Fibroblast of pulmonary artery (primary cell): ENCODE measurements around the gene ZNF341.

Experiments
- DNase-seq: peaks from one replicate; pipeline ENCODE4 v3.0.0-alpha.2; 2010; ENCODE audit warnings: low read depth
- H3K4me3 ChIP-seq: replicated peaks from 2 replicates; pipeline ENCODE4 v1.5.1; 2011; ENCODE audit warnings: low read depth, mild to moderate bottlenecking, control low read depth, low read length, moderate library complexity
- CTCF ChIP-seq: IDR thresholded peaks from 2 replicates; pipeline ENCODE4 v1.5.1; 2011; ENCODE audit warnings: mild to moderate bottlenecking, control low read depth, low read length, inconsistent platforms; ENCODE audit errors: missing control alignments

The ZNF341 gene

DNA sequence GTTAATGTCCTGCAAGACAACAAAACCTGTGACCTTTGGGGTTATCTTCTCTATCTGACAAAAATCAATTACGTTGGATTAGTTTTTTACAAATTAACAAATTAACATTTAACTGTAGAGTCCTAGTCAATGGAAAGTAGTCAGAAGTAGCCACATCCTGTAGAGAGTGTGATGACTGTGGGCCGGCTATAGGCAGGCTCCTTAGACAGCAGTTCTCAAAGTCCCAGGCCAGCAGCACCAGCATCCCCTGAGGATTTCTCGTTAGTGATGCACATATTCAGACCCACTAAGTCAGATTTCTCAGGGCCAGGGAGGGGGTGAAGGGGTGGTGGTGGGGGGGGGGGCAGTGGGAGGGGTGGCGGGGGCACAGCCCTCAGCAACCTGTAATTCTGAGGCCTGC lies 37.2 kb downstream of the ZNF341 start:
- no peak for DNase-seq
- no peak overlapping the region for H3K4me3 ChIP-seq
- no peak for TF ChIP-seq CTCF

- no peak for DNase-seq
- no peak overlapping the region for H3K4me3 ChIP-seq
- no peak for TF ChIP-seq CTCF
Measured at GRCh38 chr20:33770005-33770404, 38.2 kb downstream of the ZNF341 start.

GRCh38 chr20:33771938-33772337 lies 40.1 kb downstream of the ZNF341 start:
- no peak overlapping the region for H3K4me3 ChIP-seq
- no peak for TF ChIP-seq CTCF
- DNase-seq, result no peak

GRCh38 chr20:33772439-33772838 lies 40.6 kb downstream of the ZNF341 start:
- no peak overlapping the region for H3K4me3 ChIP-seq
- DNase-seq, result no peak
- no peak for TF ChIP-seq CTCF

- DNase-seq, result no peak
- TF ChIP-seq CTCF, result no peak
- H3K4me3 ChIP-seq, result no peak overlapping the region
Measured at GRCh38 chr20:33773412-33774089, 41.8 kb downstream of the ZNF341 start.

DNA sequence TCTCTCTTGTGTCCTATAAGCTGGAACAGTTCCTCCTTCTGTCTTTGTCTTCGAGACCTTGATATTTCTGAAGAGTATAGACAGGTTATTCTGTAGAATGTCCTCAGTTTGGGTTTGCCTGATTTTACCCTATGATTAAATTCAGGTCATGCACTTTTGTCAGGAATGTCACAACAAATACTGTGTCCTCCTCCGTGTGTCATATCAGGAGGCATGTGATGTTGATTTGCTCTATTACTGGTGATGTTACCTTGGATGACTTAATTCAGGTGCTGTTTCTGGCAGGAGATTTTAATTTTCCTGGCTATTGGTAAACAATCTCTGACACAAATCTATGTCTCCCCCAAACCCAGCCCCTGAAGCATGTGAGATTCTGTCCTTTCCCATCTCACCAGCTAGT lies 46.0 kb downstream of the ZNF341 start:
- no peak for DNase-seq
- TF ChIP-seq CTCF, result no peak
- H3K4me3 ChIP-seq, result no peak overlapping the region

- no peak for TF ChIP-seq CTCF
- no peak overlapping the region for H3K4me3 ChIP-seq
- DNase-seq, result no peak
Measured at GRCh38 chr20:33781133-33781532, 49.3 kb downstream of the ZNF341 start.
